ENCODE measurements around the gene THSD7A. TPM values are rescaled to one million over a fixed set of nuclear protein-coding genes. Genes with fewer than 3 reads are reported as not detected.

The THSD7A gene
- total and polyA plus RNA-seq, 2 of the 13 experiments (the other 11 are each of a cell fraction or from before 2014, with no cell fraction given) = 0.01 to 0.07 TPM

GRCh38 chr7:11655163-11655562 lies 176.8 kb downstream of the THSD7A start (continued):
- TF ChIP-seq, protein P1, sequence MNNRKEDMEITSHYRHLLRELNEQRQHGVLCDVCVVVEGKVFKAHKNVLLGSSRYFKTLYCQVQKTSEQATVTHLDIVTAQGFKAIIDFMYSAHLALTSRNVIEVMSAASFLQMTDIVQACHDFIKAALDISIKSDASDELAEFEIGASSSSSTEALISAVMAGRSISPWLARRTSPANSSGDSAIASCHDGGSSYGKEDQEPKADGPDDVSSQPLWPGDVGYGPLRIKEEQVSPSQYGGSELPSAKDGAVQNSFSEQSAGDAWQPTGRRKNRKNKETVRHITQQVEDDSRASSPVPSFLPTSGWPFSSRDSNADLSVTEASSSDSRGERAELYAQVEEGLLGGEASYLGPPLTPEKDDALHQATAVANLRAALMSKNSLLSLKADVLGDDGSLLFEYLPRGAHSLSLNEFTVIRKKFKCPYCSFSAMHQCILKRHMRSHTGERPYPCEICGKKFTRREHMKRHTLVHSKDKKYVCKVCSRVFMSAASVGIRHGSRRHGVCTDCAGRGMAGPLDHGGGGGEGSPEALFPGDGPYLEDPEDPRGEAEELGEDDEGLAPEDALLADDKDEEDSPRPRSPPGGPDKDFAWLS (CRISPR knock-in tag; IDR thresholded peaks at IDR 0.05; ENCODE audit: borderline replicate concordance) = no peak
- TF ChIP-seq ZNF550 (CRISPR knock-in tag; IDR thresholded peaks at IDR 0.05; ENCODE audit: borderline replicate concordance) (no peak), ZNF138 (CRISPR knock-in tag; IDR thresholded peaks at IDR 0.05; ENCODE audit: low read depth) (no peak), SKI (IDR thresholded peaks at IDR 0.05; ENCODE audit: partially characterized antibody) (no peak), FUBP1 (CRISPR knock-in tag; IDR thresholded peaks at IDR 0.05; ENCODE audit: borderline replicate concordance) (no peak), ZEB1 (IDR thresholded peaks at IDR 0.05; ENCODE audit: insufficient replicate concordance, low read depth) (no peak), TP53 (CRISPR knock-in tag; conservative IDR thresholded peaks at IDR 0.05) (no peak), RXRA (CRISPR knock-in tag; IDR thresholded peaks at IDR 0.05) (no peak)
- TF ChIP-seq, protein P2, sequence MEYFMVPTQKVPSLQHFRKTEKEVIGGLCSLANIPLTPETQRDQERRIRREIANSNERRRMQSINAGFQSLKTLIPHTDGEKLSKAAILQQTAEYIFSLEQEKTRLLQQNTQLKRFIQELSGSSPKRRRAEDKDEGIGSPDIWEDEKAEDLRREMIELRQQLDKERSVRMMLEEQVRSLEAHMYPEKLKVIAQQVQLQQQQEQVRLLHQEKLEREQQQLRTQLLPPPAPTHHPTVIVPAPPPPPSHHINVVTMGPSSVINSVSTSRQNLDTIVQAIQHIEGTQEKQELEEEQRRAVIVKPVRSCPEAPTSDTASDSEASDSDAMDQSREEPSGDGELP (IDR thresholded peaks at IDR 0.05; ENCODE audit: borderline replicate concordance, low read depth) = no peak

GRCh38 chr7:11650500-11650899 lies 181.5 kb downstream of the THSD7A start:
- Histone ChIP-seq H3K79me2 (ENCODE audit: insufficient read depth, low read length) (no peaks in the 10 kb centered on the region), H3K27ac (ENCODE audit: extremely low read length, insufficient read depth, low read length) (no peak overlapping the region), H3K9ac (ENCODE audit: insufficient read depth, low read depth, low read length) (no peak overlapping the region), H3K36me3 (replicated peaks in 1 of 2; ENCODE audit: control insufficient read depth in 1 of 2, insufficient read depth in 2 of 2, low read length in 2 of 2) (no peaks in the 10 kb centered on the region), H2AFZ (ENCODE audit: low read length) (no peak overlapping the region), H3K4me3 (replicated peaks in 1 of 3; ENCODE audit: insufficient read depth in 1 of 3, low read depth in 2 of 3, low read length in 3 of 3) (no peak overlapping the region), H3K27me3 (ENCODE audit: control insufficient read depth in 1 of 2, insufficient read depth in 2 of 2, low read length in 2 of 2) (no peaks in the 10 kb centered on the region), H4K20me1 (ENCODE audit: insufficient read depth, low read length) (no peaks in the 10 kb centered on the region), H3K4me2 (ENCODE audit: low read depth, low read length) (no peak overlapping the region), H3K9me3 (ENCODE audit: low read length) (no peaks in the 10 kb centered on the region), H3K4me1 (ENCODE audit: insufficient read depth, low read length) (no peaks in the 10 kb centered on the region)
- ChIA-PET CTCF (ENCODE audit: low intra/inter-chr PET ratio, low total read pairs) (no interaction called here), POLR2A (no interaction called here)
- FAIRE-seq (no peak), DNase-seq (ENCODE audit: low spot score) (no peak), ATAC-seq (no peak)
- WGBS (ENCODE audit: low lambda C conversion rate) = 4% methylated on average over 3 of the region's 3 CpGs
- BruUV-seq (replicated peaks) = no TSS peak
- in situ Hi-C loops (cut with HindIII; ENCODE audit: extremely low pct_ligation_motif_present, low pct_unique_long_range_greater_than_20kb) (no loop called here), intact Hi-C loops (cut with micrococcal nuclease; ENCODE audit: unreplicated experiment) (no loop called here)
- no peak for TF ChIP-seq TEAD3 (CRISPR knock-in tag; optimal IDR thresholded peaks at IDR 0.05; ENCODE audit: borderline replicate concordance)
- no peak for TF ChIP-seq ZNF256 (CRISPR knock-in tag; conservative IDR thresholded peaks at IDR 0.05)
- no peak for TF ChIP-seq ZNF614 (CRISPR knock-in tag; IDR thresholded peaks at IDR 0.05; ENCODE audit: borderline replicate concordance)
- TF ChIP-seq DNMT3B (CRISPR knock-in tag; conservative IDR thresholded peaks at IDR 0.05) = no peak
